HG02798 (cell line): ENCODE measurements around the gene TAP2.
A peak's percentile ranks its signal among the peaks of the same experiment; 100 is the strongest.
"Not testable (repeated sequence)": the region's sequence is repeated elsewhere in the genome, so short reads cannot be mapped to it uniquely, and the experiment has no call there.

Experiments
- ATAC-seq: cut with Tn5 transposase; IDR thresholded peaks from one replicate; pipeline ENCODE4 v1.9.1; 2021; ENCODE audit warnings: mild to moderate bottlenecking; ENCODE audit not compliant: unreplicated experiment, poor library complexity

The TAP2 gene

GRCh38 chr6:32836873-32837272, 1.7 kb downstream of the TAP2 start:
- no peak for ATAC-seq

DNA sequence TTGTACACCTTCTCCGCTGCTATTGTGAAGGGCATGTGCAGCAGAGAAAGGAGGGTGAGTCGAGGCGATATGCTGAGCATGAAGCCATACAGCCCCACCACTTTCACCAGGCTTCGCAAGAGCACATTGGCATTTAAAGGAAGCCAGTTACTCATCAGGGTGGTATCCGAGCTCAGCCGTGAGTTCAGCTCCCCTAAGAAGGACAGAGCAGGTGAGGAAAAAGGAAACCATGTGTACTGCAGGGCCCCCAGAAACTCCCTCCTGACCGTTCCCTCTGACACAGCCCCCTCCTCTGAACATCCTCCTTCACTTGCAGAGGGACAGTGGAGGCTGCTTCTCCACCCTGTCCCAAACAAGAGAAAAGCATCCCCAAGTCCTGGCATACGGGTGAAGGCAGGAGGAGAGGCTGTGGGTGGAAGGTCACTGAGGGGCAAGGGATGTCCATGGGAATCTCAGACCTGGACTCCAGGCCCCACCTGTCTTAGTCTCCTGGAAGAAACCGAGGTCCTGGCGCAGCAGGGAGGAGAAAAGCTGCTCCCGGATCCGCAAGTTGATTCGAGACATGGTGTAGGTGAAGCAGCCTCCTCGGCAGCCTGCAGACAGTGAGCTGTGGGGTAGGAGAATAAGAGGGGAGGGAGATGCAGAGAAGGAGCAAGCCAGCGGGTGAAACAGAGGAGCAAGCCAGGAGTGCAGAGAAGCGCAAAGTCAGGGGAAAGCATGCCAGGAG, 3.2 kb downstream of the TAP2 start:
- no peak for ATAC-seq

- no peak for ATAC-seq
Observed at GRCh38 chr6:32833664-32834063, 4.9 kb downstream of the TAP2 start.

- ATAC-seq = no peak
Observed at GRCh38 chr6:32832535-32832934, 6.0 kb downstream of the TAP2 start.

- ATAC-seq = no peak
Observed at GRCh38 chr6:32830936-32831335, 7.6 kb downstream of the TAP2 start.

DNA sequence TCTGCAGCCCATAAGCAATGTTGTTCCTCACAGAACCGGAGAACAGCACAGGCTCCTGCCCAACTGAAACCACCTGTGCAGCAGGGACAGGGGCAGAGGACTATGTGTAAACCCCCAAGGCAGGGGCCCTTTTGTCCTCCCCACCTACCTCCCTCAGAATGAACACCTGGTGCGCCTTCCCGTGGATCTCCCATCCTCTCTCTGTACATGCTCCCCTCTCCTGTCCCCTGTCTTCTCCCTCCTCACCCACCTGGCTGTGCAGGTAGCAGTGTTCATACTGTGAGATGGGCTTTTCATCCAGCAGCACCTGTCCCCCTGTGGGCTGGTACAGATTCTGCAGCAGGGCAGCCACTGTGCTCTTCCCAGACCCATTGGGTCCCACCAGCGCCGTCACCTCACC, 8.5 kb downstream of the TAP2 start:
- ATAC-seq = no peak

DNA sequence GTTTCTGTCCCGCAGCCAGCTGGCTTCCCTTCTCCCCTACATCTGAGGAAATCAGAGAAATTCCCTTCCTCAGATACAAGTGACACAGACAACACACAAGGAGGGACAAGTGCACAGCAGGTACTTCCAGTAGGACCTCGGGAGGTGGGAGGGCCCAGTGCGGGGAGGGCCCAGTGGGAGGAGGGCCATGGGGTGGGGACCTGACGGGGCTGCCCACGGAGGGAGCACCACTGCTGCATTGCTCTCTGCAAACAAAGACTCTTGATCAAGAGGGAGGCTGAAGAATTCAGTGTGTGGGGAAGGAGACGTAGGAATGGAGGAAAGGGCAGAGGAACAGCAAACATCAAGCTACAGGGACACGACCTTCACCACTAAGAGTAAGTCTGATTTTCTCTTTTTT, 9.0 kb downstream of the TAP2 start:
- ATAC-seq = no peak

DNA sequence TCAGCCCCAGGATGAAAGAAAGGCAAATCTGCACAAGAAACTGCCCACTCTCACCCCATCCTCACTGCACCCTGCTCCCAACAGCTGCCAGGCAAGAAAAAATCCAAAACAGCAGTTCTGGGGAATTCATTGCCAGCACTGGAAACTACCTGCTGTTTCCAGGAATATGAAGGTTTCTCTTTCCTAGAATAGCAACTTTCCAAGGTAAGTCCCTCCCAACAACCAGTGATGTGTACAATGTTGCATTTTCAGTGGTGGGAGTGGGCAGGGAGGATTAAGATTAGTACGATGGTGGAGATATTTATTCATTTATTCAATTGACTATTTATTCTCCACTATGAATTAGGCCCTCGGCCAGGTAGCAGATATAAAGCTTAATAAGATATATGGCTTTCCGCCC, 11.5 kb downstream of the TAP2 start:
- no peak for ATAC-seq

DNA sequence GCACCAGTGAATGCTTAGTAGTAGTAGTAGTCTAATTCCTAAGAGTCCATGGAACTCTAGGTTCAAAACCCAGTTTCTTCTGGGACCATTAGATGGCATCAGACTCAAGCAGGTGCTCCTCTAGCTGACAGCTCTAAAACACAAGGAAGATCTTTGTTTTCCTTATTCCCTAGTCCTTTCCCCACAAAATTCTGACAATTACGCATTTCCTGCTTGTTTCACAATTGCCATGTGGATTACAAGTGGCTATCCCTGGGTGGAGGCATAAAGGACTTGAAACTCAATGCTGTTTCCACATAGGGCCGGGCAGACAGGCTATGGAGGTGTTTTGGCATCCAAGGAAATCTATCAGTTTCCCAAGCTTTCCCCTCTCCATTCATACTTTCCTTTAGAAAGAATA, 12.6 kb downstream of the TAP2 start:
- ATAC-seq = no peak

GRCh38 chr6:32819729-32820128, 18.8 kb downstream of the TAP2 start:
- no peak for ATAC-seq

- no peak for ATAC-seq
Observed at GRCh38 chr6:32818867-32819266, 19.7 kb downstream of the TAP2 start.

DNA sequence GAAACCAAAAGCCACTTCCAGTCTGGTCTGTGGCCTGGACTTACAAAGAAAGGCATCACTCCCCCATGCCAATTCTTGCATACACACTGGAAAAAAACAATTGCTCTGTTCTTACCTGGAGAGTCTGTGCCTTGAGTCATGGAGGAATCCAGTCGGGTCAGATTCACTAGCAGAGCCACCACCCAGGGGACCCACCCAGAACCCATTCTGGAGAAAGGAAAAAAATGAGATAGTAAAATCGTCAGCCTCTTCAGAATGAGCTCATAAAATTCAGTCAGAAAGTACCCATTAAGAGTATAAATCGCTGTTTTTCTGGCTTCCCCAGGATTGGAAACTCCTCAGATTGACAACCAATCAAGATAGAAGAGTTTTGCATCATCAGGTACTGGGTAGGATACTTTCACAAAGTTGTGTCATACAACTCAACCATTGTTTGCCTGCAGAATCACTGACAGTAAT, 21.8 kb downstream of the TAP2 start, which contains the start of gene HLA-DOB:
Gene HLA-DOB (minus strand): TSS at position 257 of the 459 bp plus-strand sequence. CDS start 51 bp downstream, at position 206.
- peak; percentile 69 for ATAC-seq

DNA sequence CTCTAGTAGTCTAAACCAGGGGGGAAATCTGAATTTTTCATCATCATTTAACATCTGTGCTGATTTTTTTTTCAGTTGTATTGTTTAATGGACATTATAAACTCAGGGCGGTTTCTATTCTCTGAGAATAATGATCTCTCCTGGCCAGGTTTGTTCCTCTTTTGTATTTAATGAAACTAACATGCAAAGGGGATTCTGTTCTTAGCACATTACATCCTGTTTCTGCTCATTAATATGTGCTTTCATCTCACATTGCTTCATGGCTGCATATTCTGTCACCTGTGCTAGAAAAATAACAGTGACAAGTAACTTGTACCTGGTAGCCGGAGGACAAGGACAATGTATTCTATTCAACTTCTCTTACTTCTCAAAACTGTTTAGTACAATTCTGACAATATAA, 22.5 kb downstream of the TAP2 start:
- peak; percentile 51 for ATAC-seq

DNA sequence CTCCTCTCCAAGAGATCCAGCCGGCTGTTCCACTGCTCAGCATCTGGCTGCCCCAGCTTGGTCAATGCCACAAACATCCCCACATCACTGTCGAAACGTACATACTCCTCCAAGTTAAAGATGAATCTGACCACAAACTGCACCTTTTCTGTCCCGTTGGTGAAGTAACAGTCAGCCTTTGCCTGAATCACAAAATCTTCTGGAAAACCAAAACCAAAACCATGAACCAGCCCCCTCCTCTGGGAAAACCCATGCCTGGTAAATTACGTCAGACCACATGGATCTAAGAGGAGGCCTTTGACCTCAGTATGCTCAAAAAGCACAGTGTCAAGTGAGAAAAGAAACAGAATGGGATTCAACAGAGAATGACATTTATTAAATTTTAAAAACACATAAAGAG, 23.4 kb downstream of the TAP2 start:
- ATAC-seq = no peak

- ATAC-seq = no peak
Observed at GRCh38 chr6:32814145-32814544, 24.4 kb downstream of the TAP2 start.

DNA sequence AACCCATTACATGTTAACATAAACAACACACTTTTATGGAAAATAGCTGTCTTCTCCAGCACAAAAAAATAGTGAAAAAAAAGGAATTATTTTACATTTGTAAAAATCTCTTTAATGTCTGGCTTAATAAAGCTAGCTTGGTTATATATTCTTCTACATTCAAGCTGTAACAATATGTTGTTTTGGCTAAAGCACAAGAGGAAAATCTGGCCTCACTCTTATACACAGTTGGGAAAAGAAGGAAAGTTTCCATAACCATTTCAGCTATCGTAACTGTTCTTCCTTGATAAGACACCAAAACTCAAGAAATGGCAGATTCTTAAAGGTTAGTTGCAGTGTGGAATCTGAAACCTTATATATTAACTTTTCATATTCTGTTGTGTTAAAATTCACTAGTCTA, 29.4 kb downstream of the TAP2 start:
- ATAC-seq = no peak

DNA sequence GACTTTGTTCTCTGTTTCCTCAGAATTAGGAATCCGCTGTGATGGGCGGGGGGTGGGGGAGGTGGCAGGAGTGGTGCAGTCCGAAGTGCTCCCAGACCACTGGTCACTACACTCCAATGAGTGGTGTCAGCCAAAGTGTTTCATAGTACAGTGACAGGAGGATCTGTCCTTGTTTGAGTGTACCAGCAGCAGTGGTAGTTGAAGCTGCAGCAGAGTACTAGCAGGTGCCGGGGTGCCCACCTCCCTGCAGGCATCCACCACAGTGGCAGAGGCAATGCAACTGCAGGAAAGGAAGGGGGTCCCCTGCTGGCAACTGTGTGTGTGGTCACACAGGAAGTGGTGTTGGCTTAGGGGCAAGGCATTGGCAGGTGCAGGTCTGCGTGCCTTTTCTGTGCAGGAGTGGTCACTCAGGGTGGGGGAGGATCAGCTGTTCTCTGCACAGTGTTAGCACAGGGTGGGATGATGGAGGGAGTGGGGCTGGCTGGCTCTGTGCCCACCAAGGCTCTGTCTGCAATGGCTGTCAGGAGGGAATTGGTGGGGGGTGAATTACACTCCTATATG, 31.4 kb downstream of the TAP2 start:
- ATAC-seq = no peak

DNA sequence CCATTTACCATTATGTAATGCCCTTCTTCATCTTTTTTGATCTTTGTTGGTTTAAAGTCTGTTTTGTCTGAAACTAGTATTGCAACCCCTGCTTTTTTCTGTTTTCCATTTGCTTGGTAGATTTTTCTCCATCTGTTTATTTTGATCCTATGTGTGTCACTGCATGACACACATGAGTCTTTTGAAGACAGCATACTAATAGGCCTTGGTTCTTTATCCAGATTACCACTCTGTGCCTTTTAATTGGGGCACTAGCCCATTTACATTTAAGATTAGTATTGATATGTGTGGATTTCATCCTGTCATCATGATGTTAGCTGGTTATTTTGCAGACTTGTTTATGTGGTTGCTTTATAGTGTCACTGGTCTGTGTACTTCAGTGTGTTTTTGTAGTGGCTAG, 33.1 kb downstream of the TAP2 start:
- not testable (repeated sequence) for ATAC-seq

- ATAC-seq = no peak
Observed at GRCh38 chr6:32803416-32803815, 35.1 kb downstream of the TAP2 start.

DNA sequence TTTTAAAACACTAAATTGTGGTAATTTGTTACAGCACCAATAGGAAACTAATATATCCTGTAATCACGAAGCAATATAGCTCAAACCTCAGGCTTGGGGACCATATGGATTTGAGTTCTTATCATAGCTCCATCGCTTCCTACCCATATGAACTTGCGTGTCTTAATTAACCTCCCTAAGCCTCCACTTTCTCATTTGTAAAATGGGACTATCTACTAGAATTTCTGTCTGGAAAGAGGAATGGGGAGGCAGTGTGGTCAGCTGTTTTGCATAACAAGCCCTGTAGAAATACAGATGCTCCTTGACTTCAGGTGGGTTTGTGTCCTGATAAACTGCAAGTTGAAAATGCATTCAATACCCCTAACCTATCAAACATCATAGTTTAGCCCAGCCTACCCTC, 38.8 kb downstream of the TAP2 start:
- ATAC-seq = no peak

GRCh38 chr6:32799168-32799567, 39.4 kb downstream of the TAP2 start:
- no peak for ATAC-seq
